ENCODE data around the gene TBC1D25.

- TF ChIP-seq CTCF (IDR thresholded peaks at IDR 0.05; ENCODE audit: insufficient read depth, low read depth, low read length), result no peak
- TF ChIP-seq EZH2 (IDR thresholded peaks at IDR 0.05; ENCODE audit: insufficient read depth, low read length), result no peak
These were observed 36.1 kb downstream of the TBC1D25 start for GRCh38 chrX:48575642-48576041.

Measured in astrocyte (in vitro differentiated cells and primary cell).